GM20431 (cell line): ENCODE data around the gene NPHP4.

Experiments
- in situ Hi-C: fragments of 300-500 bp; cut with MseI, MboI; formaldehyde crosslinking; loops from one replicate; pipeline ENCODE4 v1.15.0; 2020; ENCODE audit warnings: low sequenced_read_pairs; ENCODE audit not compliant: unreplicated experiment

The NPHP4 gene

GRCh38 chr1:5918275-5918649 is 74.0 kb downstream of the NPHP4 start:
- in situ Hi-C loops, result loop anchor here (25.0 kb wide), 1 partner anchor 406 kb away; no protein-coding TSS in a partner anchor

- in situ Hi-C loops, result loop anchor here (25.0 kb wide), 1 partner anchor 405 kb away; no protein-coding TSS in a partner anchor
These were observed 74.5 kb downstream of the NPHP4 start for GRCh38 chr1:5917591-5918274.

- in situ Hi-C loops, result loop anchor here (25.0 kb wide), 1 partner anchor 405 kb away; no protein-coding TSS in a partner anchor
These were observed 75.0 kb downstream of the NPHP4 start for GRCh38 chr1:5917281-5917590.

- in situ Hi-C loops, result loop anchor here (25.0 kb wide), 1 partner anchor 404 kb away; no protein-coding TSS in a partner anchor
These were observed 75.5 kb downstream of the NPHP4 start for GRCh38 chr1:5916572-5917280.

GRCh38 chr1:5915587-5916571 is 76.3 kb downstream of the NPHP4 start:
- in situ Hi-C loops, result loop anchor here (25.0 kb wide), 1 partner anchor 404 kb away; no protein-coding TSS in a partner anchor

- in situ Hi-C loops, result loop anchor here (25.0 kb wide), 1 partner anchor 403 kb away; no protein-coding TSS in a partner anchor
These were observed 77.4 kb downstream of the NPHP4 start for GRCh38 chr1:5914676-5915365.

GRCh38 chr1:5913876-5914275 is 78.3 kb downstream of the NPHP4 start:
- in situ Hi-C loops, result loop anchor here (25.0 kb wide), 1 partner anchor 402 kb away; no protein-coding TSS in a partner anchor

GRCh38 chr1:5913078-5913845 is 79.0 kb downstream of the NPHP4 start:
- in situ Hi-C loops, result loop anchor here (25.0 kb wide), 1 partner anchor 401 kb away; no protein-coding TSS in a partner anchor

- in situ Hi-C loops, result loop anchor here (25.0 kb wide), 1 partner anchor 400 kb away; no protein-coding TSS in a partner anchor
These were observed 80.4 kb downstream of the NPHP4 start for GRCh38 chr1:5911871-5912271.

GRCh38 chr1:5911157-5911556 is 81.1 kb downstream of the NPHP4 start:
- in situ Hi-C loops, result loop anchor here (25.0 kb wide), 1 partner anchor 399 kb away; no protein-coding TSS in a partner anchor

GRCh38 chr1:5910666-5911065 is 81.6 kb downstream of the NPHP4 start:
- in situ Hi-C loops, result loop anchor here (25.0 kb wide), 1 partner anchor 398 kb away; no protein-coding TSS in a partner anchor

GRCh38 chr1:5910276-5910620 is 82.0 kb downstream of the NPHP4 start:
- in situ Hi-C loops, result loop anchor here (25.0 kb wide), 1 partner anchor 398 kb away; no protein-coding TSS in a partner anchor

GRCh38 chr1:5909576-5910275 is 82.5 kb downstream of the NPHP4 start:
- in situ Hi-C loops, result loop anchor here (25.0 kb wide), 1 partner anchor 397 kb away; no protein-coding TSS in a partner anchor

GRCh38 chr1:5908461-5909375 is 83.5 kb downstream of the NPHP4 start:
- in situ Hi-C loops, result loop anchor here (25.0 kb wide), 1 partner anchor 396 kb away; no protein-coding TSS in a partner anchor

GRCh38 chr1:5907966-5908365 is 84.3 kb downstream of the NPHP4 start:
- in situ Hi-C loops, result loop anchor here (25.0 kb wide), 1 partner anchor 396 kb away; no protein-coding TSS in a partner anchor

GRCh38 chr1:5907386-5907785 is 84.8 kb downstream of the NPHP4 start:
- in situ Hi-C loops, result loop anchor here (25.0 kb wide), 1 partner anchor 395 kb away; no protein-coding TSS in a partner anchor

- in situ Hi-C loops, result loop anchor here (25.0 kb wide), 1 partner anchor 395 kb away; no protein-coding TSS in a partner anchor
These were observed 85.3 kb downstream of the NPHP4 start for GRCh38 chr1:5906966-5907365.
